Measurements from ENCODE around the gene MBD4. TPM values are rescaled to one million over a fixed set of nuclear protein-coding genes. Genes with fewer than 3 reads are reported as not detected.

Gene MBD4
- total and polyA plus RNA-seq, 10 of the 15 experiments (the other 5 are each of a cell fraction or from before 2014, with no cell fraction given): 17.7 to 59.0 (median 49.0) TPM

GRCh38 chr3:129410971-129411370 lies 28.8 kb downstream of the MBD4 start:
- CTCF ChIA-PET: interaction anchor here (4.7 to 7.5 kb wide), 2 partner anchors 10 to 24 kb away, joined by 24 to 84 read pairs; no protein-coding TSS in a partner anchor
- Histone ChIP-seq H3K4me2 (ENCODE audit: control insufficient read depth, insufficient read depth) (no peak overlapping the region), H3K4me1 (ENCODE audit: control insufficient read depth, insufficient read depth, low read length) (peaks cover 6% of the 10 kb centered on the region), H4K20me1 (ENCODE audit: control insufficient read depth, insufficient read depth) (no peaks in the 10 kb centered on the region), H3K36me3 (ENCODE audit: control insufficient read depth in 2 of 2, insufficient read depth in 2 of 2, low read length in 1 of 2) (no peaks in the 10 kb centered on the region), H3K9ac (ENCODE audit: control insufficient read depth, insufficient read depth, low read length) (no peak overlapping the region), H3K27ac (ENCODE audit: control insufficient read depth, insufficient read depth) (no peak overlapping the region), H2AFZ (ENCODE audit: control insufficient read depth, low read depth, low read length) (no peak overlapping the region), H3K9me3 (replicated peaks; ENCODE audit: control insufficient read depth, insufficient read depth, low read length) (no peaks in the 10 kb centered on the region), H3K4me3 (no peak overlapping the region), H3K79me2 (ENCODE audit: control insufficient read depth, insufficient read depth, low read length) (no peaks in the 10 kb centered on the region), H3K27me3 (replicated peaks in 1 of 2; ENCODE audit: control insufficient read depth in 2 of 2, insufficient read depth in 2 of 2, low read length in 1 of 2) (no peaks in the 10 kb centered on the region; a peak in 1 of 4 replicates)
- in situ Hi-C loops (cut with MboI) (no loop called here), intact Hi-C loops (cut with micrococcal nuclease; ENCODE audit: unreplicated experiment) (no loop called here)
- ATAC-seq: no peak
- RAD21 ChIA-PET (ENCODE audit: unreplicated experiment): interaction anchor here (1.0 kb wide), 1 partner anchor 41 kb away, joined by 4 read pairs; no protein-coding TSS in a partner anchor
- POLR2A ChIA-PET: interaction anchor here (1.3 to 1.8 kb wide), 2 partner anchors 15 to 24 kb away, joined by 4 to 6 read pairs; no protein-coding TSS in a partner anchor
- DNase-seq (ENCODE audit: low read depth, low spot score): no peak
- 80% methylated on average over 17 of the region's 17 CpGs for WGBS (ENCODE audit: insufficient coverage, insufficient replicate concordance, low lambda C conversion rate, missing lambda C conversion rate)
- SMC1A ChIA-PET (ENCODE audit: uncharacterized antibody, unreplicated experiment): interaction anchor here (4.4 to 19.4 kb wide), 2 partner anchors 7 to 26 kb away, joined by 34 to 275 read pairs; partner anchors contain the start of genes IFT122 and MBD4
- no TSS peak for BruUV-seq (replicated peaks)
- no peak for FAIRE-seq
- TF ChIP-seq MTA3 (IDR thresholded peaks at IDR 0.05; ENCODE audit: borderline replicate concordance, low read length): no peak
- TF ChIP-seq PBX3 (IDR thresholded peaks at IDR 0.05; ENCODE audit: insufficient replicate concordance, low read depth, low read length): no peak

GRCh38 chr3:129409541-129409940 lies 30.2 kb downstream of the MBD4 start:
- Histone ChIP-seq H3K4me2 (ENCODE audit: control insufficient read depth, insufficient read depth) (no peak overlapping the region), H3K4me1 (ENCODE audit: control insufficient read depth, insufficient read depth, low read length) (peaks cover 7% of the 10 kb centered on the region), H3K27ac (ENCODE audit: control insufficient read depth, insufficient read depth) (no peak overlapping the region), H3K36me3 (ENCODE audit: control insufficient read depth in 2 of 2, insufficient read depth in 2 of 2, low read length in 1 of 2) (no peaks in the 10 kb centered on the region), H2AFZ (ENCODE audit: control insufficient read depth, low read depth, low read length) (no peak overlapping the region; the same call in 1 of the 2 replicates), H3K9me3 (replicated peaks; ENCODE audit: control insufficient read depth, insufficient read depth, low read length) (no peaks in the 10 kb centered on the region), H3K79me2 (ENCODE audit: control insufficient read depth, insufficient read depth, low read length) (no peaks in the 10 kb centered on the region), H3K27me3 (replicated peaks in 1 of 2; ENCODE audit: control insufficient read depth in 2 of 2, insufficient read depth in 2 of 2, low read length in 1 of 2) (no peaks in the 10 kb centered on the region; a peak in 1 of 4 replicates), H3K9ac (ENCODE audit: control insufficient read depth, insufficient read depth, low read length) (no peak overlapping the region), H3K4me3 (no peak overlapping the region), H4K20me1 (ENCODE audit: control insufficient read depth, insufficient read depth) (no peaks in the 10 kb centered on the region)
- ChIA-PET SMC1A (ENCODE audit: uncharacterized antibody, unreplicated experiment) (interaction anchor here (0.9 to 19.4 kb wide), 5 partner anchors 10 to 66 kb away, joined by 3 to 275 read pairs (median 4); partner anchors contain the start of genes IFT122 and MBD4), POLR2A (interaction anchor here (1.4 to 2.3 kb wide), 3 partner anchors 10 to 29 kb away, joined by 4 to 11 read pairs (median 4); no protein-coding TSS in a partner anchor), RAD21 (ENCODE audit: unreplicated experiment) (interaction anchor here (0.7 to 1.5 kb wide), 2 partner anchors 10 to 13 kb away, joined by 3 to 5 read pairs; no protein-coding TSS in a partner anchor), CTCF (interaction anchor here (1.0 to 7.5 kb wide), 3 partner anchors 9 to 26 kb away, joined by 4 to 84 read pairs (median 4); no protein-coding TSS in a partner anchor)
- BruUV-seq (replicated peaks): no TSS peak
- ATAC-seq (no peak), DNase-seq (ENCODE audit: low read depth, low spot score) (no peak), FAIRE-seq (no peak)
- intact Hi-C loops (cut with micrococcal nuclease; ENCODE audit: unreplicated experiment) (no loop called here), in situ Hi-C loops (cut with MboI) (no loop called here)
- 70% methylated on average over 2 of the region's 2 CpGs for WGBS (ENCODE audit: insufficient coverage, insufficient replicate concordance, low lambda C conversion rate, missing lambda C conversion rate)
- no peak for TF ChIP-seq HCFC1 (IDR thresholded peaks at IDR 0.05; ENCODE audit: low read length)
- TF ChIP-seq SRF (IDR thresholded peaks at IDR 0.05; ENCODE audit: low read depth in 2 of 2, low read length in 2 of 2): no peak
- no peak for TF ChIP-seq BCL3 (IDR thresholded peaks at IDR 0.05; ENCODE audit: borderline replicate concordance, insufficient read depth, low read depth, low read length, poor library complexity, severe bottlenecking)
- no peak for TF ChIP-seq E4F1 (IDR thresholded peaks at IDR 0.05; ENCODE audit: borderline replicate concordance, partially characterized antibody)
- no peak for TF ChIP-seq ZNF207 (IDR thresholded peaks at IDR 0.05; ENCODE audit: borderline replicate concordance)
- no peak for TF ChIP-seq WRNIP1 (IDR thresholded peaks at IDR 0.05; ENCODE audit: borderline replicate concordance, low read depth, low read length)
- TF ChIP-seq NFYB (IDR thresholded peaks at IDR 0.05; ENCODE audit: insufficient read depth, low read depth, low read length): no peak

Data from GM12878 (cell line).